A549 (cell line): ENCODE data around the gene KRTAP5-7. TPM values are rescaled to one million over a fixed set of nuclear protein-coding genes. Genes with fewer than 3 reads are reported as not detected.
"Not testable (repeated sequence)": the region's sequence is repeated elsewhere in the genome, so short reads cannot be mapped to it uniquely, and the experiment has no call there.

ENCODE experiments used
- ATAC-seq, 2 experiments: fragments of 200-7000 bp in 1 of 2; fragments of >200 bp in 1 of 2; cut with Nextera tagmentation in 1 of 2; cut with Tn5 transposase in 1 of 2; 3 replicates each; pipeline versions ENCODE4 v1.8.0 to v1.9.1; 2018 to 2020; ENCODE audit warnings: mild to moderate bottlenecking in 1 of 2, moderate library complexity in 1 of 2
- CTCF ChIA-PET: fragments of 300-600 bp; sonication (Branson Sonifier 250); formaldehyde crosslinking; extraction: SDS; loops from one replicate; lab custom pipeline; 2021; ENCODE audit warnings: antibody characterized with exemption, inconsistent platforms; lab: Yijun Ruan, JAX
- POLR2A ChIA-PET: fragments of 350-600 bp; formaldehyde crosslinking; extraction: SDS; loops from one replicate; lab custom pipeline; 2021; ENCODE audit warnings: antibody characterized with exemption, inconsistent platforms; lab: Yijun Ruan, JAX
- DNase-seq, 2 experiments: peaks; one replicate each; pipeline versions ENCODE4 v3.0.0 to v3.0.0-alpha.2; 2011 to 2016; ENCODE audit warnings: low read depth in 1 of 2, low spot score in 1 of 2
- FAIRE-seq: peaks from 2 replicates; lab custom pipeline; 2011; peaks lifted over from hg19 to GRCh38; lab: Jason Lieb, UNC
- H3K27ac ChIP-seq, 2 experiments: fragments of >200 bp; sonication (Bioruptor Twin); formaldehyde crosslinking; 3 replicates each; pipeline ENCODE4 v1.5.1; 2016 to 2017
- H3K4me1 ChIP-seq: fragments of >200 bp; sonication (Bioruptor Twin); formaldehyde crosslinking; 3 replicates; pipeline ENCODE4 v1.6.1; 2016
- H3K4me2 ChIP-seq: fragments of >200 bp; sonication (Bioruptor Twin); formaldehyde crosslinking; 3 replicates; pipeline ENCODE4 v1.6.1; 2016
- H3K4me3 ChIP-seq: fragments of >200 bp; sonication (Bioruptor Twin); formaldehyde crosslinking; 3 replicates; pipeline ENCODE4 v1.5.1; 2016
- H3K9me3 ChIP-seq: fragments of >200 bp; sonication (Bioruptor Twin); formaldehyde crosslinking; 3 replicates; pipeline ENCODE4 v1.6.1; 2016
- CBX2 ChIP-seq: fragments of 200-600 bp; sonication (generic); IDR thresholded peaks from 2 replicates; pipeline ENCODE4 v1.6.1; 2016; ENCODE audit warnings: low read depth, mild to moderate bottlenecking, borderline replicate concordance
- CEBPB ChIP-seq, 2 experiments: fragments of >200 bp in 1 of 2; sonication (Bioruptor Twin) in 1 of 2; formaldehyde crosslinking in 1 of 2; IDR thresholded peaks; 2 replicates each; pipeline ENCODE4 v1.6.1; 2012 to 2016
- CHD4 ChIP-seq: fragments of 200-600 bp; sonication (generic); IDR thresholded peaks from 2 replicates; pipeline ENCODE4 v1.6.1; 2016; ENCODE audit warnings: antibody characterized with exemption, mild to moderate bottlenecking, borderline replicate concordance
- JUNB ChIP-seq: fragments of >200 bp; sonication (Bioruptor Twin); formaldehyde crosslinking; IDR thresholded peaks from 2 replicates; pipeline ENCODE4 v1.6.1; 2016
- NR3C1 ChIP-seq: fragments of >200 bp; sonication (Bioruptor Twin); formaldehyde crosslinking; IDR thresholded peaks from 3 replicates; pipeline ENCODE4 v1.6.1; 2017
- PHF8 ChIP-seq: fragments of 200-600 bp; sonication (generic); IDR thresholded peaks from 2 replicates; pipeline ENCODE4 v1.6.1; 2016; ENCODE audit warnings: low read depth, mild to moderate bottlenecking, antibody characterized with exemption, moderate library complexity, borderline replicate concordance
- POLR2A ChIP-seq: IDR thresholded peaks from 2 replicates; pipeline ENCODE4 v1.6.1; 2012; ENCODE audit warnings: mild to moderate bottlenecking, low read length
- RFX5 ChIP-seq: fragments of 450-650 bp; IDR thresholded peaks from 2 replicates; pipeline ENCODE4 v1.7.1; 2014; ENCODE audit warnings: antibody characterized with exemption, mild to moderate bottlenecking, moderate library complexity
- RNF2 ChIP-seq: fragments of 200-600 bp; sonication (generic); IDR thresholded peaks from 2 replicates; pipeline ENCODE4 v1.6.1; 2016; ENCODE audit warnings: low read depth, mild to moderate bottlenecking, antibody characterized with exemption, moderate library complexity, borderline replicate concordance
- SMC3 ChIP-seq: fragments of >200 bp; sonication (Bioruptor Twin); formaldehyde crosslinking; IDR thresholded peaks from 3 replicates; pipeline ENCODE4 v1.6.1; 2018; ENCODE audit warnings: inconsistent platforms
- SREBF2 ChIP-seq: fragments of 450-650 bp; IDR thresholded peaks from 2 replicates; pipeline ENCODE4 v1.6.1; 2014; ENCODE audit warnings: mild to moderate bottlenecking, moderate library complexity
- TP53 ChIP-seq: fragments of 250-450 bp; sonication (Bioruptor Pico); IDR thresholded peaks from 2 replicates; pipeline ENCODE4 v1.5.0; 2021; ENCODE audit warnings: mild to moderate bottlenecking, moderate library complexity
- ZNF302 ChIP-seq: fragments of 250-450 bp; sonication (Bioruptor Pico); IDR thresholded peaks from 2 replicates; pipeline ENCODE4 v1.9.0; 2021; ENCODE audit warnings: inconsistent platforms, mild to moderate bottlenecking, moderate library complexity
- ZSCAN20 ChIP-seq: fragments of 250-450 bp; sonication (Bioruptor Pico); IDR thresholded peaks from 2 replicates; pipeline ENCODE4 v1.8.0; 2022; ENCODE audit warnings: mild to moderate bottlenecking, moderate library complexity
- WGBS: methylation state at CpG from one replicate; pipeline ENCODE4 v1.1.6; 2017; ENCODE audit errors: missing lambda C conversion rate; 5-methylcytosine and 5-hydroxymethylcytosine counted together
- polyA plus RNA-seq, 4 experiments: library from polyadenylated mRNA; depleted of rRNA in 3 of 4; stranded (reverse); fragments of >200 nt; fragmentation: RNase III in 1 of 4; extraction: RNeasy Plus Mini Kit Qiagen cat#74134 plus additional on column Dnase treatment in 1 of 4; gene quantifications; 2 replicates in 3 of 4; 3 replicates in 1 of 4; pipeline ENCODE4 v1.2.3, GENCODE V29; 2011 to 2017
- TF ChIP-seq, protein P1 (sequence below): fragments of 200-600 bp; sonication (generic); IDR thresholded peaks from 2 replicates; pipeline ENCODE4 v1.6.1; 2016; ENCODE audit warnings: antibody characterized with exemption, mild to moderate bottlenecking, moderate library complexity
- TF ChIP-seq, protein P2 (sequence below): fragments of >200 bp; sonication (Bioruptor Twin); formaldehyde crosslinking; IDR thresholded peaks from 3 replicates; pipeline ENCODE4 v1.6.1; 2016
- TF ChIP-seq, protein P3 (sequence below): IDR thresholded peaks from 2 replicates; pipeline ENCODE4 v1.6.1; 2012

Gene KRTAP5-7
- polyA plus RNA-seq, 2 of the 4 experiments (the other 2 are of a cell fraction), result not detected

DNA sequence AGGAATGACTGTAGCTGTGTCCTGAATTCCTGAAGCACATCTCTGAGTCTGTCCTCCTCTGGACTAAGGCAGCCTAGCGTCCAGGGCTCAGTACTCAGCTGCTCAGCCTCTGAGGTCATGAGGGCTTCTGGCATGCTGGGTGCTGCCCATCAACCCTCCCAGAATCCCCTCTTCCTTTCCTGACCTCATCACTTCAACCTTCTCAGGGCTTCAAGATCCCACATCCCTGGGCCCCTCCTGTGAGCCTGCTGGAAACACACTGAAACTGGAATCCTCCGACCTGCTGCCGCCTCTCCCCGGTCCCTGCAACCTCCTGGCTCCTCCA is 11.6 kb downstream of the KRTAP5-7 start:
- H3K4me2 ChIP-seq, result no peak overlapping the region
- WGBS, result 93% methylated on average over 4 of the region's 4 CpGs
- FAIRE-seq (no peak), DNase-seq (no peak), ATAC-seq (peak; percentile 31 to 55; a peak in 3 of 6 replicates)
- H3K4me3 ChIP-seq, result no peak overlapping the region
- no peak overlapping the region for H3K27ac ChIP-seq
- H3K9me3 ChIP-seq, result no peaks in the 10 kb centered on the region
- CTCF ChIA-PET, result no interaction called here
- H3K4me1 ChIP-seq, result no peaks in the 10 kb centered on the region
- POLR2A ChIA-PET, result no interaction called here
- TF ChIP-seq, protein P1, sequence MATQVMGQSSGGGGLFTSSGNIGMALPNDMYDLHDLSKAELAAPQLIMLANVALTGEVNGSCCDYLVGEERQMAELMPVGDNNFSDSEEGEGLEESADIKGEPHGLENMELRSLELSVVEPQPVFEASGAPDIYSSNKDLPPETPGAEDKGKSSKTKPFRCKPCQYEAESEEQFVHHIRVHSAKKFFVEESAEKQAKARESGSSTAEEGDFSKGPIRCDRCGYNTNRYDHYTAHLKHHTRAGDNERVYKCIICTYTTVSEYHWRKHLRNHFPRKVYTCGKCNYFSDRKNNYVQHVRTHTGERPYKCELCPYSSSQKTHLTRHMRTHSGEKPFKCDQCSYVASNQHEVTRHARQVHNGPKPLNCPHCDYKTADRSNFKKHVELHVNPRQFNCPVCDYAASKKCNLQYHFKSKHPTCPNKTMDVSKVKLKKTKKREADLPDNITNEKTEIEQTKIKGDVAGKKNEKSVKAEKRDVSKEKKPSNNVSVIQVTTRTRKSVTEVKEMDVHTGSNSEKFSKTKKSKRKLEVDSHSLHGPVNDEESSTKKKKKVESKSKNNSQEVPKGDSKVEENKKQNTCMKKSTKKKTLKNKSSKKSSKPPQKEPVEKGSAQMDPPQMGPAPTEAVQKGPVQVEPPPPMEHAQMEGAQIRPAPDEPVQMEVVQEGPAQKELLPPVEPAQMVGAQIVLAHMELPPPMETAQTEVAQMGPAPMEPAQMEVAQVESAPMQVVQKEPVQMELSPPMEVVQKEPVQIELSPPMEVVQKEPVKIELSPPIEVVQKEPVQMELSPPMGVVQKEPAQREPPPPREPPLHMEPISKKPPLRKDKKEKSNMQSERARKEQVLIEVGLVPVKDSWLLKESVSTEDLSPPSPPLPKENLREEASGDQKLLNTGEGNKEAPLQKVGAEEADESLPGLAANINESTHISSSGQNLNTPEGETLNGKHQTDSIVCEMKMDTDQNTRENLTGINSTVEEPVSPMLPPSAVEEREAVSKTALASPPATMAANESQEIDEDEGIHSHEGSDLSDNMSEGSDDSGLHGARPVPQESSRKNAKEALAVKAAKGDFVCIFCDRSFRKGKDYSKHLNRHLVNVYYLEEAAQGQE, result no peak
- TF ChIP-seq SREBF2 (no peak), RNF2 (no peak), CEBPB (IDR thresholded peaks at IDR 0.05) (no peak), RFX5 (no peak), PHF8 (no peak), SMC3 (no peak), JUNB (no peak), CBX2 (no peak), ZSCAN20 (CRISPR knock-in tag) (no peak)

DNA sequence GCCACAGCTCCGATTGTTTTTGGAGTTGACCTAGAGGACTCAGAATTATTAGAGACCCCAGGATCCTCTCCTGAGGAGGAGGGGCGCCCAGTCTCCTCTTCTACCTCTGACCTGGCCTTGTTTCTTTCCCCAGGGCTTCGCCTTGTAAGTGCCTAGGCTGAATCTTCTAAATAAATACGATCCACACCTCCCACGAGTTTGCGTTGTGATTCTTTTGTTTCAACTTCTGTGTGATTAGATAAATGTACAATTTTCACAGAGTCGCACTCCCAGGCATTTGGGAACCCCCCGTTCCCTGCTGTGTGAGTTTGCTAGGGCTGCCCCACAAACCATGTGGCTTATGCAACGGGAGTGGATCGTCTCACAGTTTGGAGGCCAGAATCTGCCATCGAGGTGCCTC is 11.9 kb downstream of the KRTAP5-7 start:
- no peaks in the 10 kb centered on the region for H3K4me1 ChIP-seq
- CTCF ChIA-PET, result no interaction called here
- no peak for FAIRE-seq
- H3K4me2 ChIP-seq, result no peak overlapping the region
- no peak overlapping the region for H3K4me3 ChIP-seq
- TF ChIP-seq, protein P2, sequence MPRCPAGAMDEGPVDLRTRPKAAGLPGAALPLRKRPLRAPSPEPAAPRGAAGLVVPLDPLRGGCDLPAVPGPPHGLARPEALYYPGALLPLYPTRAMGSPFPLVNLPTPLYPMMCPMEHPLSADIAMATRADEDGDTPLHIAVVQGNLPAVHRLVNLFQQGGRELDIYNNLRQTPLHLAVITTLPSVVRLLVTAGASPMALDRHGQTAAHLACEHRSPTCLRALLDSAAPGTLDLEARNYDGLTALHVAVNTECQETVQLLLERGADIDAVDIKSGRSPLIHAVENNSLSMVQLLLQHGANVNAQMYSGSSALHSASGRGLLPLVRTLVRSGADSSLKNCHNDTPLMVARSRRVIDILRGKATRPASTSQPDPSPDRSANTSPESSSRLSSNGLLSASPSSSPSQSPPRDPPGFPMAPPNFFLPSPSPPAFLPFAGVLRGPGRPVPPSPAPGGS, result no peak
- TF ChIP-seq, protein P3, sequence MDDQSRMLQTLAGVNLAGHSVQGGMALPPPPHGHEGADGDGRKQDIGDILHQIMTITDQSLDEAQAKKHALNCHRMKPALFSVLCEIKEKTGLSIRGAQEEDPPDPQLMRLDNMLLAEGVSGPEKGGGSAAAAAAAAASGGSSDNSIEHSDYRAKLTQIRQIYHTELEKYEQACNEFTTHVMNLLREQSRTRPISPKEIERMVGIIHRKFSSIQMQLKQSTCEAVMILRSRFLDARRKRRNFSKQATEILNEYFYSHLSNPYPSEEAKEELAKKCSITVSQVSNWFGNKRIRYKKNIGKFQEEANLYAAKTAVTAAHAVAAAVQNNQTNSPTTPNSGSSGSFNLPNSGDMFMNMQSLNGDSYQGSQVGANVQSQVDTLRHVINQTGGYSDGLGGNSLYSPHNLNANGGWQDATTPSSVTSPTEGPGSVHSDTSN, result no peak
- TF ChIP-seq ZNF302 (CRISPR knock-in tag) (no peak), CHD4 (no peak), ZSCAN20 (CRISPR knock-in tag) (no peak), NR3C1 (no peak), TP53 (CRISPR knock-in tag) (no peak), RNF2 (no peak), POLR2A (no peak)
- DNase-seq, result no peak
- 62% methylated on average over 11 of the region's 11 CpGs for WGBS
- POLR2A ChIA-PET, result no interaction called here
- no peak overlapping the region for H3K27ac ChIP-seq
- no peaks in the 10 kb centered on the region for H3K9me3 ChIP-seq
- no peak for ATAC-seq

DNA sequence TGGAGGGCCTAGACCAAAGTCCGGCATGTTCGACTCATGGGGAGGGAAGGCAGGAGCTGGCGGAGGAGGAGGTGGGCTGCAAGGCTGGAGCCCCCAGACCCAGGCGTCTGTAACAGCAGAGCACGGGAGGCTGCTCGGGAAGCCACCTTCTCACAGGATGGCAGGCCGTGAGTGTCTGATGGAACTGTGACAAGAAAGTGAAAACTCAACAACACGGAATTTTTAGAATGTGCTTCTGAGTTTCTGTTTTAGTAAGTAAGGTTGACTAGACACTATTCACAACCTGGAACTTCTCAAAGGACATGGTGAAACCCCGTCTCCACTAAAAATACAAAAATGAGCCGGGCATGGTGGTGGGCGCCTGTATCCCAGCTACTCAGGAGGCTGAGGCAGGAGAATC is 12.9 kb downstream of the KRTAP5-7 start:
- POLR2A ChIA-PET, H3K27ac ChIP-seq, CTCF ChIA-PET, FAIRE-seq, H3K4me3 ChIP-seq, H3K4me1 ChIP-seq, H3K4me2 ChIP-seq, ATAC-seq, H3K9me3 ChIP-seq, DNase-seq: not testable (repeated sequence)
- 80% methylated on average over 11 of the region's 11 CpGs for WGBS

DNA sequence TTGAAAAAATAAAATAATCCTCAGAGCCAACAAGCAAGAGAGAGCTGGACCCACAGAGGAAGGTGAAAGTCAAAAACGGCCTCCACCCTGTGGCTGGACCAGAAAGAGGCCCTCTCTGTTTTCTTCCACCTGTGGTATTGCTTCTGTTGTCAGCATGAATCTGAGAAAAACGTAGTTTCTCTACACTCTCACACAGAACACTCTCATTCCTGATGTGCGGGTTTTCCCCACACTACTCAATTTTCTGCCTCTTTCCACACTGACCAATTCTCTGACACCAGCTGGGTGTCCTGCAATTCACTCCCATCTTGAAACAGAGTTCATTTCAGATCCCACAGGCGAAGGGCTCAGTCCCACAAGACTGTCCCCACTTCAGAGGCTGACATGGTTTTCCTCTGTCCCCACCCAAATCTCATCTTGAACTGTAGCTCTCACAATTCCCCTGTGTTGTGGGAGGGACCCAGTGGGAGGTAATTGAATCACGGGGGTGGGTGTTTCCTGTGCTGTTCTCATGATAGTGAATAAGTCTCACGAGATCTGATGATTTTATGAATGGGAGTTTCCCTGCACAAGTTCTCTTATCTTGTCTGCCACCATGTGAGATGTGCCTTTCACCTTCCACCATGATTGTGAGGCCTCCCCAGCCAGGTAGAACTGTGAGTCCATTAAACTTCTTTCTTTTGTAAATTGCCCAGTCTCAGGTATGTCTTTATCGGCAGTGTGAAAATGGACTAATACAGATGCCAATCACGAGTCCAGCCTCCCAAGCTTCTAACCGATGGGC is 13.6 kb downstream of the KRTAP5-7 start:
- DNase-seq, H3K4me3 ChIP-seq, H3K4me1 ChIP-seq, H3K9me3 ChIP-seq, ATAC-seq, H3K4me2 ChIP-seq, POLR2A ChIA-PET, H3K27ac ChIP-seq, FAIRE-seq: not testable (repeated sequence)
- 54% methylated on average over 9 of the region's 9 CpGs for WGBS
- CTCF ChIA-PET, result interaction anchor here (1.5 kb wide), 1 partner anchor 22 kb away, joined by 3 read pairs; no protein-coding TSS in a partner anchor
